Measurements from ENCODE around the gene RRM2.
"Not testable (repeated sequence)": the region's sequence is repeated elsewhere in the genome, so short reads cannot be mapped to it uniquely, and the experiment has no call there.

The RRM2 gene

GRCh38 chr2:10135296-10136089 is 13.0 kb downstream of the RRM2 start:
- DNase-seq = peak; percentile 37

- no peak for DNase-seq
Measured at GRCh38 chr2:10136101-10136934, 13.8 kb downstream of the RRM2 start.

GRCh38 chr2:10137053-10137843 is 14.7 kb downstream of the RRM2 start:
- no peak for DNase-seq

GRCh38 chr2:10139536-10139935 is 17.0 kb downstream of the RRM2 start:
- no peak for DNase-seq

GRCh38 chr2:10140841-10141610 is 18.5 kb downstream of the RRM2 start:
- no peak for DNase-seq

- peak; percentile 58 for DNase-seq
Measured at GRCh38 chr2:10141736-10142639, 19.4 kb downstream of the RRM2 start.

- DNase-seq = no peak
Measured at GRCh38 chr2:10142640-10142965, 20.1 kb downstream of the RRM2 start.

GRCh38 chr2:10144771-10145518 is 22.4 kb downstream of the RRM2 start:
- DNase-seq = no peak

- DNase-seq = no peak
Measured at GRCh38 chr2:10145519-10146357, 23.2 kb downstream of the RRM2 start.

GRCh38 chr2:10146366-10147005 is 23.9 kb downstream of the RRM2 start:
- no peak for DNase-seq

- not testable (repeated sequence) for DNase-seq
Measured at GRCh38 chr2:10147050-10147660, 24.6 kb downstream of the RRM2 start.

GRCh38 chr2:10148268-10148667 is 25.7 kb downstream of the RRM2 start:
- no peak for DNase-seq

GRCh38 chr2:10149635-10150034 is 27.1 kb downstream of the RRM2 start:
- DNase-seq = no peak

- no peak for DNase-seq
Measured at GRCh38 chr2:10150436-10150835, 27.9 kb downstream of the RRM2 start.

GRCh38 chr2:10151462-10151861 is 28.9 kb downstream of the RRM2 start:
- DNase-seq = no peak

- peak; percentile 39 for DNase-seq
Measured at GRCh38 chr2:10157293-10157692, 34.8 kb downstream of the RRM2 start.

- no peak for DNase-seq
Measured at GRCh38 chr2:10158681-10159080, 36.1 kb downstream of the RRM2 start.

GRCh38 chr2:10159086-10159485 is 36.5 kb downstream of the RRM2 start:
- no peak for DNase-seq

Data from NCI-H82 (cell line).